Vagina (tissue), 2 donors: ENCODE measurements around the gene VIM. TPM values are rescaled to one million over a fixed set of nuclear protein-coding genes. Genes with fewer than 3 reads are reported as not detected.
A peak's percentile ranks its signal among the peaks of the same experiment; 100 is the strongest.

Experiments used
- DNase-seq, 2 donors: peaks; one replicate each; pipeline ENCODE4 v3.0.0-alpha.2; 2017; ENCODE audit errors: extremely low spot score in 2 of 2
- H3K27ac ChIP-seq: fragments of 200-600 bp; sonication (generic); one replicate; pipeline ENCODE4 v1.5.1; 2019
- H3K27me3 ChIP-seq: fragments of 200-600 bp; sonication (generic); one replicate; pipeline ENCODE4 v1.5.1; 2019
- H3K36me3 ChIP-seq, 2 donors: fragments of 200-600 bp; sonication (generic); one replicate each; pipeline ENCODE4 v1.5.1; 2017 to 2019
- H3K4me1 ChIP-seq: fragments of 200-600 bp; sonication (generic); one replicate; pipeline ENCODE4 v1.5.1; 2019
- H3K4me3 ChIP-seq, 2 donors: fragments of 200-600 bp; sonication (generic); 1 replicate in 1 of 2; 2 replicates in 1 of 2; pipeline ENCODE4 v1.5.1; 2016 to 2019
- H3K9me3 ChIP-seq: fragments of 200-600 bp; sonication (generic); one replicate; pipeline ENCODE4 v1.5.1; 2019
- POLR2A ChIP-seq, 2 donors: fragments of 450-650 bp; IDR thresholded peaks; one replicate each; pipeline ENCODE4 v1.6.1; 2017; ENCODE audit warnings: antibody characterized with exemption in 2 of 2, mild to moderate bottlenecking in 2 of 2, moderate library complexity in 2 of 2
- POLR2AphosphoS5 ChIP-seq, 2 donors: sonication (generic); formaldehyde crosslinking; IDR thresholded peaks; one replicate each; pipeline ENCODE4 v1.9.0; 2017; ENCODE audit warnings: antibody characterized with exemption in 2 of 2, mild to moderate bottlenecking in 2 of 2, low read depth in 1 of 2; ENCODE audit not compliant: insufficient read depth in 1 of 2
- intact Hi-C: fragments of 100-400 bp; cut with DNase I; formaldehyde crosslinking; loops from one replicate; pipeline ENCODE4 v1.15.1; 2023
- total RNA-seq: library from RNA; depleted of rRNA; stranded (reverse); fragments of >200 nt; gene quantifications from one replicate; pipeline ENCODE4 v1.2.3, GENCODE V29; 2016
- TF ChIP-seq, protein P1 (sequence below), 3 experiments: fragments of 450-650 bp in 2 of 3; fragments of 200-600 bp in 1 of 3; sonication (generic) in 1 of 3; IDR thresholded peaks; one replicate each; pipeline ENCODE4 v1.5.1; 2017 to 2019; ENCODE audit warnings: antibody characterized with exemption in 3 of 3, mild to moderate bottlenecking in 2 of 3, moderate library complexity in 2 of 3

The VIM gene
- total RNA-seq = 2,692 TPM

GRCh38 chr10:17228091-17229015, at the start of gene VIM:
VIM (plus strand) TSS chr10:17228241; CDS start chr10:17229423, 1,182 bp downstream.
- peaks cover 50% of the 10 kb centered on the region for H3K4me1 ChIP-seq

GRCh38 chr10:17179002-17179401, 49.0 kb upstream of the VIM start:
- Histone ChIP-seq H3K27ac (no peak overlapping the region), H3K4me1 (no peaks in the 10 kb centered on the region), H3K36me3 (no peaks in the 10 kb centered on the region), H3K4me3 (no peak overlapping the region), H3K27me3 (no peaks in the 10 kb centered on the region), H3K9me3 (no peaks in the 10 kb centered on the region)
- TF ChIP-seq, protein P1, sequence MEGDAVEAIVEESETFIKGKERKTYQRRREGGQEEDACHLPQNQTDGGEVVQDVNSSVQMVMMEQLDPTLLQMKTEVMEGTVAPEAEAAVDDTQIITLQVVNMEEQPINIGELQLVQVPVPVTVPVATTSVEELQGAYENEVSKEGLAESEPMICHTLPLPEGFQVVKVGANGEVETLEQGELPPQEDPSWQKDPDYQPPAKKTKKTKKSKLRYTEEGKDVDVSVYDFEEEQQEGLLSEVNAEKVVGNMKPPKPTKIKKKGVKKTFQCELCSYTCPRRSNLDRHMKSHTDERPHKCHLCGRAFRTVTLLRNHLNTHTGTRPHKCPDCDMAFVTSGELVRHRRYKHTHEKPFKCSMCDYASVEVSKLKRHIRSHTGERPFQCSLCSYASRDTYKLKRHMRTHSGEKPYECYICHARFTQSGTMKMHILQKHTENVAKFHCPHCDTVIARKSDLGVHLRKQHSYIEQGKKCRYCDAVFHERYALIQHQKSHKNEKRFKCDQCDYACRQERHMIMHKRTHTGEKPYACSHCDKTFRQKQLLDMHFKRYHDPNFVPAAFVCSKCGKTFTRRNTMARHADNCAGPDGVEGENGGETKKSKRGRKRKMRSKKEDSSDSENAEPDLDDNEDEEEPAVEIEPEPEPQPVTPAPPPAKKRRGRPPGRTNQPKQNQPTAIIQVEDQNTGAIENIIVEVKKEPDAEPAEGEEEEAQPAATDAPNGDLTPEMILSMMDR (IDR thresholded peaks at IDR 0.05) = no peak
- TF ChIP-seq POLR2A (IDR thresholded peaks at IDR 0.05) = no peak
- no peak for TF ChIP-seq POLR2AphosphoS5 (IDR thresholded peaks at IDR 0.05; ENCODE audit: insufficient read depth in 1 of 2, low read depth in 1 of 2)
- intact Hi-C loops = no loop called here
- DNase-seq = no peak

More at GRCh38 chr10:17228091-17229015, at the start of gene VIM:
- DNase-seq = peak in 1 of 2 donors; percentile 96
- Histone ChIP-seq H3K4me3 (peak within 1 kb of the TSS; percentile 80 to 95), H3K36me3 (peaks cover 0 to 15% of the 10 kb centered on the region in 2 donors), H3K27me3 (no peaks in the 10 kb centered on the region), H3K27ac (peak within 1 kb of the TSS; percentile 99), H3K9me3 (no peaks in the 10 kb centered on the region)
- intact Hi-C loops = loop anchor here (1.0 kb wide), 1 partner anchor 27 kb away; the partner anchor contains the start of gene TRDMT1
- TF ChIP-seq POLR2A (IDR thresholded peaks at IDR 0.05) (peak in 1 of 2 donors; percentile 33), POLR2AphosphoS5 (IDR thresholded peaks at IDR 0.05; ENCODE audit: insufficient read depth in 1 of 2, low read depth in 1 of 2) (peak; percentile 33 to 94)
- TF ChIP-seq, protein P1 (IDR thresholded peaks at IDR 0.05) = no peak

- Histone ChIP-seq H3K4me3 (no peak overlapping the region), H3K36me3 (no peaks in the 10 kb centered on the region), H3K27ac (no peak overlapping the region), H3K9me3 (no peaks in the 10 kb centered on the region), H3K27me3 (no peaks in the 10 kb centered on the region), H3K4me1 (no peaks in the 10 kb centered on the region)
- TF ChIP-seq POLR2AphosphoS5 (IDR thresholded peaks at IDR 0.05; ENCODE audit: insufficient read depth in 1 of 2, low read depth in 1 of 2) (no peak), POLR2A (IDR thresholded peaks at IDR 0.05) (no peak)
- TF ChIP-seq, protein P1 (IDR thresholded peaks at IDR 0.05) = no peak
- intact Hi-C loops = no loop called here
- DNase-seq = no peak
Observed at GRCh38 chr10:17181110-17181509, 46.9 kb upstream of the VIM start.

DNA sequence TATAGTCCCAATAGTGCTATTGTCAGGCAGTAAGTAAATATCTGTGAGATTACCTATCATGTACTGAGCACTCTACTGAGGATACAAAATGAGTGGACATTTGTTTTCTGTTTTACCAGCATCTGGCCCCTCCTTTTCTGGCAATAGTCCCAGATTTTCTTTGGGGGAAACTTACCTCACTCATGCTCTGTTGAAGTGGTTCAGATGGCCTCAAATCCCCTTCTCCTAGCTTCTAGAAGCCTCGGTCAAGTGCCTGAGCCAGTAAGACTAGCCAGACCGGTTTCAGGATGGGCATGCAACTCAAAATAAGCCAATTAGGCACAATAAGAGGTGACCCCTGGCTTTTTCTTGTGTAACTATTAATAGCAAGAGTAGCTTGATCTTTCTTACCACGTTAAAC, 46.3 kb upstream of the VIM start:
- intact Hi-C loops = no loop called here
- H3K4me3 ChIP-seq = no peak overlapping the region
- H3K27ac ChIP-seq = no peak overlapping the region
- no peaks in the 10 kb centered on the region for H3K27me3 ChIP-seq
- no peaks in the 10 kb centered on the region for H3K9me3 ChIP-seq
- TF ChIP-seq POLR2A (IDR thresholded peaks at IDR 0.05) = no peak
- TF ChIP-seq, protein P1 (IDR thresholded peaks at IDR 0.05) = no peak
- no peak for TF ChIP-seq POLR2AphosphoS5 (IDR thresholded peaks at IDR 0.05; ENCODE audit: insufficient read depth in 1 of 2, low read depth in 1 of 2)
- no peaks in the 10 kb centered on the region for H3K36me3 ChIP-seq
- H3K4me1 ChIP-seq = no peaks in the 10 kb centered on the region
- DNase-seq = no peak

GRCh38 chr10:17183110-17183509, 44.9 kb upstream of the VIM start:
- H3K4me1 ChIP-seq = no peaks in the 10 kb centered on the region
- no peaks in the 10 kb centered on the region for H3K9me3 ChIP-seq
- TF ChIP-seq, protein P1 (IDR thresholded peaks at IDR 0.05) = no peak
- TF ChIP-seq POLR2AphosphoS5 (IDR thresholded peaks at IDR 0.05; ENCODE audit: insufficient read depth in 1 of 2, low read depth in 1 of 2) (no peak), POLR2A (IDR thresholded peaks at IDR 0.05) (no peak)
- no peak for DNase-seq
- H3K4me3 ChIP-seq = no peak overlapping the region
- no peaks in the 10 kb centered on the region for H3K27me3 ChIP-seq
- H3K27ac ChIP-seq = no peak overlapping the region
- no peaks in the 10 kb centered on the region for H3K36me3 ChIP-seq
- intact Hi-C loops = no loop called here
